Nephron (organoid): Measurements from ENCODE around the gene TMEM123.

Source experiments
- H3K27ac Mint-ChIP-seq, 3 experiments: 2 replicates each; pipeline ENCODE4 v1.8.0; 2020; ENCODE audit warnings: mixed read lengths in 3 of 3, mild to moderate bottlenecking in 2 of 3, moderate library complexity in 1 of 3
- H3K27me3 Mint-ChIP-seq: 2 replicates; pipeline ENCODE4 v1.8.0; 2021; ENCODE audit warnings: low read depth, mild to moderate bottlenecking, moderate library complexity, mixed read lengths
- H3K36me3 Mint-ChIP-seq: 2 replicates; pipeline ENCODE4 v1.8.0; 2020; ENCODE audit warnings: low read depth, mixed read lengths
- H3K4me1 Mint-ChIP-seq: 2 replicates; pipeline ENCODE4 v1.8.0; 2020; ENCODE audit warnings: mixed read lengths
- H3K4me3 Mint-ChIP-seq, 3 experiments: 2 replicates each; pipeline ENCODE4 v1.8.0; 2020; ENCODE audit warnings: mild to moderate bottlenecking in 3 of 3, mixed read lengths in 3 of 3, moderate library complexity in 2 of 3
- H3K9me3 Mint-ChIP-seq: 2 replicates; pipeline ENCODE4 v1.8.0; 2020; ENCODE audit warnings: mixed read lengths
- CTCF ChIP-seq, 3 experiments: fragments of 200-600 bp; sonication (generic); IDR thresholded peaks; one replicate each; pipeline ENCODE4 v1.5.0; 2021; ENCODE audit warnings: antibody characterized with exemption in 3 of 3; ENCODE audit not compliant: unreplicated experiment in 3 of 3

Gene TMEM123

DNA sequence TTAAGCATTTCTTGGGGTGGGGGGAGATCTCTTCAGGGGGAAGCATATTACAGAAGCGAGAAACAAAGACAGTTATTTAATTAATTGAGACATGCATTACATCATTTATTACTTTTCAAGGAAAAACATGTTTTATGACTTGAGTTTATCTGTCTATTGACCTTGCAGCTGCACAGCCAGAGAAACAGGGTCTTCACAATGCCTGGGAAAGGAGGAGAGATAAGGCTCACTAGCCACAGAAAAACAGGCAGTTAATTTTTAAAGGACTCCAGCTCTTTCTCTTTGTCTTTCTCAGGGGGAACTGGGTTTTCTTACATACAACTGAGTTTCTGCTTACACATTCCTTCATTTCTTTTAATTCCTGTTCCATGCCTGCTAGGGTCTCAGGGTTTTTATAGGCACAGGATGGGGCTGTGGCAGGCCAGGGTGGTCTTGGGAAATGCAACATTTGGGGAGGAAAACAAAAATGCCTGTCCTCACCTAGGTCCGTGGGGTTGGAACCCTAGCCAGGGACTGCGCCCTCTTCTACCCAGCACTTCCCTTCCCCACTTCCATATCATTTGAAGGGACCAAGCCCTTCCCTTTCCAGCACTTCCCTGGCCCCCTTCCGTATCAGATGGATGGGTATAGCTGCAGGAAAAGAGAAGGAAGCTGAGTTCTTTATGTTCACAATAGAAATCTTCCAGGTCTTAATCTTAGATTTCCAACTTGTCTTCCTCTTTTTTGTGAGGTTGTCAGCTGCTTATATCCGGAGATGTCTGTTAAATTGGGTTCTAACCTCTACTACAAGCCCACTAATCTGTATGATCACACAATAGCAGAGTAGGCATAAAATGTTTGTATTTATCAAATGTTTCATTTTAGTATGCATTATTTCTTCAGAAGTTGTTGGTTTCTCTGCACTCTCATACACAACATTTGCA lies 67.2 kb downstream of the TMEM123 start:
- peak overlapping the region; percentile 87 to 96 (median 95) for H3K27ac Mint-ChIP-seq
- peaks cover 22% of the 10 kb centered on the region for H3K4me1 Mint-ChIP-seq
- no peaks in the 10 kb centered on the region for H3K9me3 Mint-ChIP-seq
- peaks cover 72% of the 10 kb centered on the region for H3K36me3 Mint-ChIP-seq
- H3K4me3 Mint-ChIP-seq = no peak overlapping the region
- no peaks in the 10 kb centered on the region for H3K27me3 Mint-ChIP-seq
- no peak for TF ChIP-seq CTCF (IDR thresholded peaks at IDR 0.05; ENCODE audit: unreplicated experiment in 3 of 3)

GRCh38 chr11:102384419-102385079 lies 68.0 kb downstream of the TMEM123 start:
- no peaks in the 10 kb centered on the region for H3K27me3 Mint-ChIP-seq
- peaks cover 22% of the 10 kb centered on the region for H3K4me1 Mint-ChIP-seq
- no peak overlapping the region for H3K4me3 Mint-ChIP-seq
- no peak for TF ChIP-seq CTCF (IDR thresholded peaks at IDR 0.05; ENCODE audit: unreplicated experiment in 3 of 3)
- no peaks in the 10 kb centered on the region for H3K9me3 Mint-ChIP-seq
- H3K36me3 Mint-ChIP-seq = peaks cover 77% of the 10 kb centered on the region
- H3K27ac Mint-ChIP-seq = peak overlapping the region; percentile 87 to 96 (median 95)

GRCh38 chr11:102383839-102384238 lies 68.7 kb downstream of the TMEM123 start:
- H3K27ac Mint-ChIP-seq = peak overlapping the region; percentile 87 to 96 (median 95)
- no peak overlapping the region for H3K4me3 Mint-ChIP-seq
- no peaks in the 10 kb centered on the region for H3K27me3 Mint-ChIP-seq
- peaks cover 77% of the 10 kb centered on the region for H3K36me3 Mint-ChIP-seq
- peaks cover 22% of the 10 kb centered on the region for H3K4me1 Mint-ChIP-seq
- no peaks in the 10 kb centered on the region for H3K9me3 Mint-ChIP-seq
- no peak for TF ChIP-seq CTCF (IDR thresholded peaks at IDR 0.05; ENCODE audit: unreplicated experiment in 3 of 3)

- TF ChIP-seq CTCF (IDR thresholded peaks at IDR 0.05; ENCODE audit: unreplicated experiment in 3 of 3) = no peak
- Mint-ChIP-seq H3K27me3 (no peaks in the 10 kb centered on the region), H3K9me3 (no peaks in the 10 kb centered on the region), H3K27ac (peak overlapping the region; percentile 87 to 96 (median 95)), H3K4me3 (no peak overlapping the region), H3K36me3 (peaks cover 83% of the 10 kb centered on the region), H3K4me1 (peaks cover 22% of the 10 kb centered on the region)
These were observed 70.2 kb downstream of the TMEM123 start for GRCh38 chr11:102382384-102382783.

DNA sequence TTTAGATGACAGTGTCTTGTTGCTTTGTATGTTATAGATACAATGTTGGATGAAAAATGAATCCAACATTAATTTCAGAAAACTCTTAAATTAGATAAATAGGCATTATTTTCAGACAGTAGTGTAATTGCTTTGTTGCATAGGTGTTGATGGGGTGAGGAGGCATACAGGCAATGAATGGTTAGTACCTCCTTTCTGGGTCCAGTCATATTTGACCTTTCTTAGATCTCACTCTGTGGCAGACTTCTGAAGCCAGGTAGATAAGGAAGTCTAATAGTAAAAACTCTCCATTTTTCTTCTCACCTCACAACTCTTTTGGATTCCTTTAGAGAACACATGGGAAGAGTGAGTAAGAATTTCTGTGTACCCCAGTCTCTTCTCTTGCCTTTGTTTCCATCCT lies 73.7 kb downstream of the TMEM123 start:
- Mint-ChIP-seq H3K36me3 (peaks cover 78% of the 10 kb centered on the region), H3K4me3 (no peak overlapping the region), H3K27ac (no peak overlapping the region), H3K4me1 (peaks cover 8% of the 10 kb centered on the region), H3K27me3 (no peaks in the 10 kb centered on the region), H3K9me3 (no peaks in the 10 kb centered on the region)
- no peak for TF ChIP-seq CTCF (IDR thresholded peaks at IDR 0.05; ENCODE audit: unreplicated experiment in 3 of 3)
